ENCODE data around the gene GNG12. TPM values are rescaled to one million over a fixed set of nuclear protein-coding genes. Genes with fewer than 3 reads are reported as not detected.

Gene GNG12
- polyA plus RNA-seq, 3 donors = 94.0 to 104 (median 103) TPM

DNA sequence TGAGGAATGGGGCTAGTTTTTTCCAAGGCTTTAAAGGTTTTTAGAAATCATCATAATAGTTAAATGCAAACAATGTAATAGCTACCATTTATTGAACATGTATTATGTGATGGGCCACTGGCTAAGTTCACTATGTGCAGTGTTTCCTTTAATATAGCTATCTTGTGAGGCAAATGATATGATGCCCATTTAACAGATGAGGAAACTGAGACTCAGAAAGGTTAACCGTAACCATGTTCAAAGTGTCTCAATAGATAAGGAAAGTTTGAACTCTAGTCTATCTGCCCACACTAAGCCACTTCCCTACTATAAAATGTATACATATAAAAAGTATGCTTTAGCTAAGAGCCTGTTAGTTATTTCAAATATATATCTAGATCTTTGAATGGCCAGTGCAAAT is 64.8 kb downstream of the GNG12 start:
- no peak for DNase-seq (ENCODE audit: extremely low read depth in 1 of 11, low read depth in 9 of 11, low spot score in 4 of 11)

DNA sequence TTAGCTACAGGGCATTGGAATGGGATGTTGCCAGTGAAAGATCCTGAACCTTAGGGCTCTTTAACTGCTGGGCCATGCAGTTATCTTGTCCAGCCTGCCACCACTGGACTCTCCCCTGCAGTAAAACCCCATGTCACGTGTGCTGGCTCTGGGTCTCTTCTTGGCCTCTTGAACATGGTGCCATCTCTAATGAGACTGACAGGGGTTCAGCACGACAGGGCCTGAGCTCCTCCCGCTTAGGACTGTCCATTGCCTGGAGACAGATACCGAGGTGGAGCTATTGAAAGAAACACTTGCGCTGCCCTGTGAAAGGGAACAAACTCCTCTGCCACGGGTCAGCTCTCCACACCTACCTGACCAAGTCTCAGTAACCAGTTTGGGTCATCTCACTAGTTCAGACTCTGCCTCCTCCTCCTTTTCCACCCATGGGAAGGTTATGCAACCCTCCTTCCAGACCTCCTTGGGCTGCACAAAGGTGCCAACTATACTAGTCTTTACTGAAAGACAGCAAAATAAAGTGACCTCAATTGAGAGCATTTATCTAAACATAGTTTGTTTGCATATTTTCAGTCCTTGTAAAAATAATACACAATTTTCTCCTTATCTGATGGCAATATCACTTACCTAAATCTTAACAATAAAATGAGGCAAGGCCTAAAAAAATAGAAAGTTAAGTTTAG is 66.0 kb downstream of the GNG12 start:
- no peak for DNase-seq (ENCODE audit: extremely low read depth in 1 of 11, low read depth in 9 of 11, low spot score in 4 of 11)

DNA sequence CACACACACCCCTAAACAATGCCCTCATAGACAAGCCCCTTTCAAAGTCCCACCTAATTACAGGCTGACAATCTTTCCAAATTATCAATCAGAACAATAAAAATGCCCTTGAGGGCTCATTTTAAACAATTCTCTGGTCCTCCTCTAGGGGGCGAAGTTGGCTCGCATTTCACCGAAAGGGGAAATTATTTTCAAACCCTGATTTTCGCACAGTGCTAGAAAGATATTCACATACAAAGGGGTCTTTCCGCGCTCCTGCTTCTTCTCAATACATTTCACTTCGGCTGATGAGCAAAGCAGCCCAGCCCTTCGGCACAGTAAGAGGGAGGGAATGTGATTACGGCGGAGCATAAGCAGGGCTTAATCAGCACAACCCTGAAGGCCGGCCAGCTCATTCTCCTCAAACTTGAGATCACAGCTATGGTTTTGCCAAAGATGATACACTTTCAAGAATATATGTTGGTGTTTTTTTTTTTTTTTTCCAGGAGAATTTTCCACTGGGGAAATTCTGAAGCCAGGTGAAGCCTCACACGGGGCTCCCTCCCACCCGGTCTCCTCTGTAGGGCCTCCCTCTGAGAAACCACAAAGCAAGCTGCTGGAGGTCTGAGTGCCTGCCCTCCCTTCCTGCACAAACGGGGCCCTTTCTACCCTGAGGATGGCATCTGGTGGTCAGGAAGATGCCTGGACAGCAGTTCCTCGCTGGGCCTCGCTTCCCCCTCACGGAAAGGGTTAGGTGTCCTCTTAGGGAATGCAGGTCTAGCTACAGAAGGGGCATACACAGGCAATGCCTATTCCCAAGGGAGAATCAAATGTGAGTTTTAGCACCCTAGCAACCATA is 66.9 kb downstream of the GNG12 start:
- DNase-seq (ENCODE audit: extremely low read depth in 1 of 11, low read depth in 9 of 11, low spot score in 4 of 11) = peak; percentile 43 to 60 (median 53)

DNA sequence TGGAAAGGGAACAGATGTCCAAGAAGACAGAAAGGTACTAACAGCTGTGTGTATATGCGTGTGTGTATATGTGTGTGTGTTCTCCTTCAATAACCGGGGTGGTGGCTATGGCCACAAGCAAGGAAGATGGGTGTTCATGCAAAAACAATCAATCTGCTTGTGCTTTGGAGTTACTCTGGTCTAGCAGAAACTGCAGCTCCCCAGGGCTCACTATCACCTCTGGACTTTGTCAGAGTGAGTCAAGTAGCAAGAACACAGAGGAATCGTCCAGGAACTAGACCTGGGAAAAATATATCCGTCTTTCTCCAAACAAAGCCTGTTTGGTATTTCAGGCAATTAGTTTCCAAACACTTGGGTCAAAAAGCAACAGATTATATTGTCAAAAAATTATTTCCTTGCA is 68.6 kb downstream of the GNG12 start:
- DNase-seq (ENCODE audit: extremely low read depth in 1 of 11, low read depth in 9 of 11, low spot score in 4 of 11) = no peak

DNA sequence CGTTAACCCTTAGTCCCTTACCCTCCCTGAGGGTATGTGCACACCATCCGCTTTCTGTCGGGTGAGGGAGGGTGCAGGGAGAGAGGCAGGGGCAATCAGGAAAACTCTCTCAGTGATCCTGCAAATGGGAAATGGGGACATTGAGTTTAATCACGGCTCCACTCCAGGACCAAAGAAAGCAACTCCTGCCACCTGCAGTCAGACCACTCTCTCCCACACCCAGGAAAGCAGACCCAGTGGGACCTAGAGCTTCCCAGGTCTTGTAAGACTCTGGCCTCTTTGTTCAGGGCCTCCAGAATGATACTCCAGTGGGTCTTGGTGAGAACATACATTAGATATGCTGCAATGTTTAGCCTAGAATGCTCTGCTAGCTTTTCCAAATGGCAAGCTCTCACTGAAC is 71.5 kb downstream of the GNG12 start:
- DNase-seq (ENCODE audit: extremely low read depth in 1 of 11, low read depth in 9 of 11, low spot score in 4 of 11) = no peak

DNA sequence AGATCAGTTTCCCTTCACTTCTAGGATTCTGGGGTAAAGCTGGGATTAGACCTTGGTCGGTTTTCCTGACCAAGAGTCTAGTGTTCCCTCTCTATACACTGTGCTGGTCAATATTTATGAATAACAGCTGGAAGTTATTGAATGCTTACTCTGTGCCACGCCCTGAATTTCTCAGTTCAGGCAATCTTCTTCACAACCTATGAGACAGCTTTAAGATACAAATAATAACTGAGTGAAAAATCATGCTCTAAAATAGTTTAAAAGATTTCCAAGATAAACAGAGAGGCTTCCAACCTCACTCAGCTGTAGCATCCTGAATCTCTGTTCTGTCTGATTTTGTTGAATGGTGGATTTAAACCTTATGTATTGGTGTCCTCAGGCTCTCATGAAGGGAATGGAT is 72.2 kb downstream of the GNG12 start:
- no peak for DNase-seq (ENCODE audit: extremely low read depth in 1 of 11, low read depth in 9 of 11, low spot score in 4 of 11)

DNA sequence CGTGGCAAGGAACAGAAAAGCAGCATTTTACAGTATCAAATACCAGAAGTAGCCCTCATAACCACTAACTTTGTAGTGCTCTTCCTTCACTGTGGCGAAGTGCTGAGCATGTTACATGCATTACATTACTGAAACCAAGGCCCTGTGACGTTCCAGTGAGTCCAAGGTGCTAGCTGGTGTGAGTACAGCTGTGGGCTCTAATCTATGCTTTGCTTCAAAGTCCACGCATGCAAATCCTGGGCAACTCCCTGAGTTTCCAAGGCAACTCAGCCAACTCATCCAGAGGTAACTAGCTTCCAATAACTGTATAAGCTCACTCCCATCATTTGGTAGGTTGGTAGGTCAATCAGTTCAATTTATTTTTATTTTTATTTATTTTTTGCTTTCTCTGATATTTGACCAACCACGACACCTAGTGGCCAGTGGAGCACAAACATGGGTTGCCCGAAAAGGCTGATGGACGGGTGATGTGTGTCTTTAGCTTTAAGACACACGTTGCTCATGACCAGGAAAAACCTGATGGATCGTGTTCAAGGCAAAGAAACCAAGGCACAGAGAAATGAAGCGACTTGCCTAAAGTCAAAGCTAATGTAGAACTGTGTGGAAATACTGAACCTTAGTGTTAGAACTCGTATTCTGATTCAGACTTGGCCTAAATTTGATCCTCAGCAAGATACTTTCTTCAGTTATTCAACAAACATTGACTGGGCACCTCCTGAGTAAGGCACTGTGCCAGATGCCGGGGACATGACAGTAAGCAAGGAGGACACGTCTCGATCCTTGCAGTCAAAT is 73.0 kb downstream of the GNG12 start:
- DNase-seq (ENCODE audit: extremely low read depth in 1 of 11, low read depth in 9 of 11, low spot score in 4 of 11) = peak in 9 of 11 donors; percentile 39 to 70 (median 49)

DNA sequence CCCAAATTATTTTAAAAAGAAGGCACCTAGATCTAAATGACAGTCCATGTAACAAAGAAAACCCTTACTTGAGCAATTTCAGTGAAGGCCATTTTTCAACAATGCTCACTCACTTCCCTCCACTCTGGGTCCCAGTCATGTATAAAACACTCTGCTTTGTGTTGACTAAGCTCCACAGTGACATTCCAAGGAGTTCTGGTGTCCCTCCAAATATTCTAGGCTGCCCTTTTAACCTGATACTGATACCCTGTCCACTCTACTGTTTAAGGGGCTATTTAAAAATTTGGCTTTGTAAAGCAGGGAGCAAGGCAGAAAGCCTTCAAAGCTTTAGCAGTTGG is 73.6 kb downstream of the GNG12 start:
- DNase-seq (ENCODE audit: extremely low read depth in 1 of 11, low read depth in 9 of 11, low spot score in 4 of 11) = no peak

DNA sequence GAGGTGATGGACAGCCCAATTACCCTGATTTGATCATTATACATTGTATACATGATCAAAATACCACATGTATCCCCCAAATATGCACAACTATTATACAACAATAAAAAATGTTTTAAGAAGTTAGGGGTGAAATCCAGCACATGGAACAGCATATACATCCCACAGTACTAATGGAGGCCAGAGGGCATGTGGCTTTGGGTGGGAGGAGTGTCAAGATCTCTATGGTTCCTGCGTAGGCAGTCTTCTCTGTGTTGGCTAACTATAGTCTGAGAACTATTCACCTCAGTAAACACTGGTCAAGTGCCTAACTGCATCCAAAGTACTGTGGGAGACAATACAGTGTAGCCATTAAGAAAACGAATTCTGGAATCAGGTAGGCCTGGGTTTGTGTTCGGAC is 74.2 kb downstream of the GNG12 start:
- DNase-seq (ENCODE audit: extremely low read depth in 1 of 11, low read depth in 9 of 11, low spot score in 4 of 11) = no peak

DNA sequence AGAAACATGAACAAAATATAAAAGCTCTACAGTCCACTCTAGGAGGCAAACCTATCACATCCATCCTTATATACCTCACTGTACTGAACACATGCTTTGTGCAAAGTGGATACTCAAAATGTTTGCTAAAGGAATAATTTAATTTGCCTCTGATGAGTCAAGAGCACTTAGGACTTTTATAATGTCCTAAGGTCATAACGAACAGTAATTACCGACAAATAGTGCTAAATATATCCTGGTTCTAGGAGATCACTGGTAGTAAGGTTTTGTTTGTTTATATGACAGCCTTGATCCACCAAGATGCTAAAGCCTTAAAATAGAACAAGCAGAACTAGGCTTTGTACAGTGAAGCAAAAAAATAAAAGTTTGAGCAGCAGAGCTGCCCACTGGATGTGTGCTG is 77.6 kb downstream of the GNG12 start:
- DNase-seq (ENCODE audit: extremely low read depth in 1 of 11, low read depth in 9 of 11, low spot score in 4 of 11) = no peak

DNA sequence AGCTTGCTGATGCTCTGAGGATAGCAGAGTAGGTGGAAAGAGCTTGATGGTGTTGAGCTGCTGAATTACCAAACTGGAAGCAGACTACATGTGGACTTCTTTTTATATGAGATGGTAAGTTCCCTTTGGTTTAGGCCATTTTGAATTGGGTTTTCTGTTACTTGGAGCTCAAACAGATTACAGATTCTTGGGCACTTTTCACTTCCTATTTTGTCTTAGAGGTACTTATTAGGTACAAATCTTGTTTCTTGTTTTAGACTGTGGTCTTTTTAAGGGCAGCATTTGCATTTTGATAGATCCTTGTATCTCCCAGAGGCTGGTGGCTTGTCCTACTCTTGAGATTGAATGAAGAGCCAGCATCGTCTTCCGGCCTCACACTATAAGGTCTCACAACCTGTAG is 78.1 kb downstream of the GNG12 start:
- no peak for DNase-seq (ENCODE audit: extremely low read depth in 1 of 11, low read depth in 9 of 11, low spot score in 4 of 11)

DNA sequence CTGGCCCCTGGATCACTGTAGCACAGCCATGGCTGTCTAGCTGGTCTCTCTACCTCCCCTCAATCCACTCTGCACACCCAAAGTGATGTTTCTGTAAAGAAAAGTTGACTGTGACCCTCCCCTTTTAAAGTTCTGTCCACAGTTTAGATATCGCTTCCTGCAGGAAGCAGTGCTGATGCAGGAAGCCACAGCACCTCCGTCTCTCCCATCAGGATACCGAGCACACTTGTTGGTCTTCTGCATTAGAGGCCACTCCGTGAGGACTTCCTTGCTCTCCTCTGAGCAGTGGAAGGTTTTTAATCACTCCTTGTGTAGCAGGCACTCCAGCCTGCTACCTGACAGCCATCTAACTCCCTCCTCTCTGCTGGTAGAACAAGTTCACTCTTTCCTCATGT is 78.7 kb downstream of the GNG12 start:
- DNase-seq (ENCODE audit: extremely low read depth in 1 of 11, low read depth in 9 of 11, low spot score in 4 of 11) = no peak

DNA sequence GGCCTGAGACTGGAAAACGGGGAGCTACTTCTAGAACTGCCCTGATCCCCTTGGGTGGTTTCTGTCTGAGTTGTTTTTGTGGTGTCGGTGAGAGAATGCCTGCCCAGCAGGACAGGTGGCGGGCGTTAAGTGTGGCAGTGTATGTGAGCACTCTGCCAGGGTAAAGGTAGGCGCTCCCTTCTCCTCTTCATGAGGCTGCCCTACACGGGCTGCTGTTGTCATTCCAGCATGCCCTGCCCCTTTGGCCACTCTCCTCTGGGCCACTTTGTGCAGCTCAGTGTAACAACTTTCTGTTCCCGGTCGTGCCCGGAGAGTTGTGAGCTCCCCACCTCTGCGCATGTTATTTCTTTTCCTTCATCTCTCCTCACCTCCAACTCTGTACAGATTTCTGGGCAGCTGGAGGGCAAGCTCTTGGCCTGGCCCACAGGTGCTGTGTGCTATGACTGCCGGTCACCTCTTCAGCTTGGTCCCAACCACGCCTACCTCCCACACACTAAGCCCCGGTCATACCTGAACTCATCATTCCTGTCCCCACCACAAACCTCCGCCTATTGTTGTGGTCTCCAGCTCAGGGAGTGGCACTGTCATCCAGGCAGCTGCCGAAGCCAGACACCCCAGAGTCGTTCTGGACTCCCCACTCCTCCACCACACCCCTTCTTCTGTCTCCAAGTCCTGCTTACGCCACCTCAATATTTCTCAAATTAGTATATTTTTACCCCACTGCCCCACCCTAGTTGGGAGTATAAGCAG is 79.3 kb downstream of the GNG12 start:
- no peak for DNase-seq (ENCODE audit: extremely low read depth in 1 of 11, low read depth in 9 of 11, low spot score in 4 of 11)

DNA sequence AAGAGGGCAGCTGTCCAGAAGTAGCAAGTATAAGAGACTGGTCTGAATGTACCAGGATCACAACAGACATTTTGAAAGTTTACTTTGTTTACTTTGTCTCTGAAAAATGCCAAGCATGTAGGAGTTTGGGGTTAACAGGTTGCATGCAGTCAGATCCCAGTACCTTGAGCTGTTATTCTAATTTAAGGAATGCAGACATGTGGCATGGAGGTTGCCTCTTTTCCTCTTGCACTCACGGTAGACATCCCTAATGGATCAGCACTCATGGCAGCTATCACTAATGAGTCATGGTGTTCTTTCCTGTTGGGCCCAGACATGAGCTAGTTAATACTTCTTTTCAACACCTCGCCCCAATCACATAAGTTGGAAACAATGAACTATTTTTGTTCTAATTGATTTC is 81.0 kb downstream of the GNG12 start:
- no peak for DNase-seq (ENCODE audit: extremely low read depth in 1 of 11, low read depth in 9 of 11, low spot score in 4 of 11)

DNA sequence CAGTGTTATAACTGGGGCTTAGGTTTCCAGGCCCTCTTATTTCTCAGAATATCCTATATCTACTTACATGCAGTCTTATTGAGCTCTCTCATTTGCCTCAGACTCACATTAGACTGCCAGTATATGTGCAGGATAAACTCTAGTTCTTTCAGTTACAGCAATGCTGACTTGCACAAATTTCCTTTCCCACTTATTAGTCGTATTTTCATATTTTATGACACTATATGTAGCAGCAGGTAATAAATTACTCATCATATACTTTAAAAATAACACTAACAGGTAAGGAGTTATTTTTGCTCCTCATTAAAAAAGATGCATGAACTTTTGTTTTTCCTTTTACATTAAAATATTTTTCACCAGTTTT is 82.6 kb downstream of the GNG12 start:
- no peak for DNase-seq (ENCODE audit: extremely low read depth in 1 of 11, low read depth in 9 of 11, low spot score in 4 of 11)

DNA sequence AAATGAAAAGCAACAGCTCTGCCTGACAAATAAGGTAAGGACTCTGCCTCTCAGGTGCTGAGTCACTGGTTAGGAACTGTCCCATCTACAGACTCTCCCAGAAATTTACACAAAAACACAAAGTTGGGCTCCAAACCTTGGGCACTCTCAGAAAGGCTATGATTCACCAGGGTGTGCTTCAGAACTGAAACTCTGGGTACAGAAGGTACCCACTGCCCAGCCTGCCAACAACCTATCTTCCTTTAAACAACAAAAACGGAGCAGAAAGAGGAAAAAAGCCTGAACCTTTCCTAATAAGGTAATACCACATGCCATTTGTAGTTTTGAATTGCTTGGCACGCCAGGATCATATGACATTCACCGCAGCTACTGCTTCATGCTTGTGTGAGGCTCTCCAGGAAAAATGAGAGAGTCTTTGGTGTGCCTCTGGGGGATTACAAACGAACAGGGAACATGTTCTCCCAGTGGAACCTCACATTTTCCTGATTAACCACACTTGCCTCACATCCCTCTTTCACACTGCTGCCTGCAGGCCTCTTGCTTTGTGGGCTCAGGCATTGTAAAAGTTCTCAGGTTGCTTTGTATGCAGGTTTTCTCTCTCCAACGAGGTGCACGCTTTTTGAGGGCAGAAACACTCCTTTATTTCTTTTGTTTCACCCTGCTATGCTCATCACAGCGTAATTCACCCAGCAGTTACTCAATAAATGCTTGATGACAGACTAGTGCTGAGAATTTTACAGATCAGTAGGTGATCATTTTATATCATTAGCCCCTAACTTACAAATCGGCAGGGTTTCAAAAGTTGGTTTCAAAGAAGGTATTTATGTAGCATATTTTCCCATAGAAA is 83.2 kb downstream of the GNG12 start:
- DNase-seq (ENCODE audit: extremely low read depth in 1 of 11, low read depth in 9 of 11, low spot score in 4 of 11) = no peak

DNA sequence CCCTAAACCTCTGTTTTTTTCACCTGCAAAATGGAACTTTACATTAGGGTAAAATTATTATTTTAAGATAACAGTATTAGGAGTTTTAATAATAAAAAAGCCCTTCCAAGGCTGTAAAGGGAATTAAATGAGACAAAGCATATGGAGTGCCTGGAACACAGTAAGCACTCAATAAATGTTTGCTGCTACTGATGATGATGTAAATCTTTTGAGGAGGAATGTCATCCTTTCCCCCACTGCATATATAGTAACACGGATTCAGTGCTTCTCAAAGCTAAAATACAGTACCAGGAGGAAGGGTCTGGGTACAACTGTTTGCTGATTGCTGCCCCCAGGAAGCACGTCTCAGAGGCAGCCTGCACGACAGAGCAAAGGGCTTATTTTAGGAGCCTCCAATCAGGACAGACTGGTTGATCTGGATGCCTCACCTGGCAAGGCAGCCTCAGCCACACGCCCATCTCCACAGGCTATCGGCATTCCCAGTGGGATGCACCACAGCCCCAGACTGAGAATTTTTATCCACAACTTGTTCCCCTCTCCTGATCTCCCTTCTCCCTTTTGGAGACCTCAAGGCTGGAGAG is 83.9 kb downstream of the GNG12 start:
- DNase-seq (ENCODE audit: extremely low read depth in 1 of 11, low read depth in 9 of 11, low spot score in 4 of 11) = no peak

DNA sequence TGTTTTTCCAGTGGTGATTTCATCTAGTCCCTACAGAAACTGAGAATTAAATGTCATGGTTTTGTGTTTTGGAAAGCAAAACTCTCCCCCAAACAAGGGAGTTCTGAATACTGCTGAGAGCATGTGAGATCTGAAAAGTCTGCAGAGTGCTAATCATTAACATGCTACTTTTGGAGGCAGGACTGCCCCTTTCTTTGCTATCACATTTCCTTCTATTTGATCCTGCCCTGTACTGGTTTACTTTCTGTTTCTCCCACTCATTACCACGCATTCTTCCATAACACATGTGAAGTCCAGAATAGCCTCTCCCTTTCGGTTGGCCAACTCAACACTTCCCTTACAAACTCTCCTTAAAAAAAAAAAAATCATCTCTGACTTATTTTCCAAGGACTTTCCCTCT is 84.6 kb downstream of the GNG12 start:
- DNase-seq (ENCODE audit: extremely low read depth in 1 of 11, low read depth in 9 of 11, low spot score in 4 of 11) = peak in 4 of 11 donors; percentile 34 to 65 (median 61)
